Omental fat pad (tissue), 4 donors: ENCODE data around the gene COL4A2. TPM values are rescaled to one million over a fixed set of nuclear protein-coding genes. Genes with fewer than 3 reads are reported as not detected.
A peak's percentile ranks its signal among the peaks of the same experiment; 100 is the strongest.
"Not testable (repeated sequence)": the region's sequence is repeated elsewhere in the genome, so short reads cannot be mapped to it uniquely, and the experiment has no call there.

ENCODE experiments used
- ATAC-seq: fragments of 150-250 bp; one replicate; pipeline ENCODE4 v1.9.1; 2016; ENCODE audit warnings: mild to moderate bottlenecking, moderate library complexity; ENCODE audit not compliant: low FRiP score
- DNase-seq: peaks from one replicate; pipeline ENCODE4 v3.0.0-alpha.2; 2019; ENCODE audit warnings: low spot score
- CTCF ChIP-seq, 3 donors: fragments of 450-650 bp; IDR thresholded peaks; one replicate each; pipeline ENCODE4 v1.5.1; 2016 to 2017; ENCODE audit warnings: antibody characterized with exemption in 3 of 3, mild to moderate bottlenecking in 3 of 3, moderate library complexity in 2 of 3
- total RNA-seq, 4 donors: library from RNA; depleted of rRNA; stranded (reverse); fragments of >200 nt; gene quantifications; one replicate each; pipeline ENCODE4 v1.1.0, GENCODE V29; 2016

The COL4A2 gene
- total RNA-seq, 4 donors from 2014 or later: 380 to 788 (median 684) TPM

- ATAC-seq (no peak), DNase-seq (no peak)
- no peak for TF ChIP-seq CTCF (IDR thresholded peaks at IDR 0.05)
Measured at GRCh38 chr13:110528911-110529310, 221.8 kb downstream of the COL4A2 start.

- ATAC-seq (no peak), DNase-seq (no peak)
- no peak for TF ChIP-seq CTCF (IDR thresholded peaks at IDR 0.05)
Measured at GRCh38 chr13:110529522-110530311, 222.6 kb downstream of the COL4A2 start.

GRCh38 chr13:110531100-110531499 is 224.0 kb downstream of the COL4A2 start:
- TF ChIP-seq CTCF (IDR thresholded peaks at IDR 0.05): no peak
- DNase-seq: no peak
- ATAC-seq: no peak

GRCh38 chr13:110531671-110532083 is 224.6 kb downstream of the COL4A2 start:
- TF ChIP-seq CTCF (IDR thresholded peaks at IDR 0.05): no peak
- DNase-seq (no peak), ATAC-seq (no peak)

- not testable (repeated sequence) for ATAC-seq, DNase-seq
Measured at GRCh38 chr13:110532258-110532657, 225.2 kb downstream of the COL4A2 start.

- no peak for TF ChIP-seq CTCF (IDR thresholded peaks at IDR 0.05)
- peak; percentile 11 for ATAC-seq
- no peak for DNase-seq
Measured at GRCh38 chr13:110533771-110534670, 226.9 kb downstream of the COL4A2 start.

- TF ChIP-seq CTCF (IDR thresholded peaks at IDR 0.05): no peak
- DNase-seq (no peak), ATAC-seq (no peak)
Measured at GRCh38 chr13:110535526-110535925, 228.4 kb downstream of the COL4A2 start.
